B cell (primary cell): Measurements from ENCODE around the gene SIRPB1. TPM values are rescaled to one million over a fixed set of nuclear protein-coding genes. Genes with fewer than 3 reads are reported as not detected.

Experiments
- ATAC-seq: fragments of 200-7000 bp; cut with Tn5 transposase; one replicate; pipeline ENCODE4 v1.10.0; 2021; ENCODE audit warnings: low read depth, mild to moderate bottlenecking, moderate number of reproducible peaks, moderate library complexity
- CTCF ChIA-PET: fragments of 350-600 bp; sonication (Branson Sonifier 250); formaldehyde crosslinking; loops from one replicate; lab custom pipeline; 2021; ENCODE audit warnings: antibody characterized with exemption, inconsistent platforms; lab: Charles Lee
- POLR2A ChIA-PET: fragments of 350-600 bp; sonication (Branson Sonifier 250); formaldehyde crosslinking; loops from one replicate; lab custom pipeline; 2021; ENCODE audit warnings: antibody characterized with exemption; lab: Charles Lee
- DNase-seq: peaks from one replicate; pipeline ENCODE4 v3.0.0; 2013
- H2AFZ ChIP-seq: 2 replicates; pipeline ENCODE4 v1.6.1; 2012; ENCODE audit warnings: mild to moderate bottlenecking, low read depth, low read length; ENCODE audit not compliant: insufficient read depth, poor library complexity, severe bottlenecking
- H3K27ac ChIP-seq, 2 donors: 1 replicate in 1 of 2; 2 replicates in 1 of 2; pipeline ENCODE4 v1.5.1; 2012 to 2013; ENCODE audit warnings: low read length in 2 of 2, mild to moderate bottlenecking in 2 of 2, moderate library complexity in 1 of 2
- H3K27me3 ChIP-seq, 4 experiments: fragments of 200-600 bp in 1 of 4; sonication (generic) in 1 of 4; replicated peaks in 1 of 4; 1 replicate in 2 of 4; 2 replicates in 2 of 4; pipeline versions ENCODE4 v1.6.1 to v1.7.0; 2013 to 2016; ENCODE audit warnings: low read length in 3 of 4, mild to moderate bottlenecking in 2 of 4, mixed read lengths in 1 of 4, moderate library complexity in 1 of 4; ENCODE audit not compliant: insufficient read depth in 4 of 4, control insufficient read depth in 3 of 4; ENCODE audit errors: control extremely low read depth in 1 of 4
- H3K36me3 ChIP-seq, 2 experiments: replicated peaks in 1 of 2; 1 replicate in 1 of 2; 2 replicates in 1 of 2; pipeline versions ENCODE4 v1.6.1 to v1.7.1; 2013; ENCODE audit warnings: low read length in 1 of 2; ENCODE audit not compliant: insufficient read depth in 2 of 2, control insufficient read depth in 1 of 2; ENCODE audit errors: control extremely low read depth in 1 of 2, extremely low read depth in 1 of 2
- H3K4me1 ChIP-seq, 2 donors: fragments of 200-600 bp in 1 of 2; sonication (generic) in 1 of 2; 1 replicate in 1 of 2; 2 replicates in 1 of 2; pipeline versions ENCODE4 v1.5.1 to v1.6.1; 2013 to 2017; ENCODE audit warnings: low read length in 2 of 2; ENCODE audit not compliant: control insufficient read depth in 2 of 2, insufficient read depth in 2 of 2
- H3K4me2 ChIP-seq: replicated peaks from 2 replicates; pipeline ENCODE3; 2012; ENCODE audit warnings: mild to moderate bottlenecking, low read depth, low read length; ENCODE audit not compliant: poor library complexity, severe bottlenecking
- H3K4me3 ChIP-seq, 5 experiments: fragments of 200-600 bp in 1 of 5; sonication (generic) in 1 of 5; 1 replicate in 3 of 5; 2 replicates in 2 of 5; pipeline versions ENCODE4 v1.5.1 to v1.7.0; 2011 to 2016; ENCODE audit warnings: low read length in 4 of 5, mild to moderate bottlenecking in 4 of 5, low read depth in 2 of 5, control low read depth in 1 of 5, moderate library complexity in 1 of 5; ENCODE audit not compliant: insufficient read depth in 1 of 5; ENCODE audit errors: control extremely low read depth in 1 of 5, extremely low read depth in 1 of 5
- H3K79me2 ChIP-seq: fragments of 200-600 bp; sonication (generic); one replicate; pipeline ENCODE4 v1.6.0; 2016; ENCODE audit warnings: low read length; ENCODE audit not compliant: control insufficient read depth, insufficient read depth
- H3K9ac ChIP-seq: fragments of 200-600 bp; sonication (generic); 2 replicates; pipeline ENCODE4 v1.6.1; 2017; ENCODE audit warnings: mild to moderate bottlenecking, low read length, moderate library complexity
- H3K9me3 ChIP-seq, 3 donors: one replicate each; pipeline versions ENCODE4 v1.6.1 to v1.7.1; 2013; ENCODE audit warnings: low read length in 2 of 3; ENCODE audit not compliant: control insufficient read depth in 2 of 3, insufficient read depth in 1 of 3; ENCODE audit errors: control extremely low read depth in 1 of 3
- H4K20me1 ChIP-seq: 2 replicates; pipeline ENCODE4 v1.6.0; 2012; ENCODE audit warnings: mild to moderate bottlenecking, low read length; ENCODE audit not compliant: insufficient read depth, control insufficient read depth, poor library complexity, severe bottlenecking
- H3K27ac Mint-ChIP-seq: one replicate; pipeline ENCODE4 v1.8.0; 2021; ENCODE audit warnings: mixed read lengths
- H3K27me3 Mint-ChIP-seq: one replicate; pipeline ENCODE4 v1.8.0; 2021; ENCODE audit warnings: mixed read lengths
- H3K4me1 Mint-ChIP-seq: one replicate; pipeline ENCODE4 v1.8.0; 2021; ENCODE audit warnings: mixed read lengths
- H3K4me3 Mint-ChIP-seq: one replicate; pipeline ENCODE4 v1.8.0; 2021; ENCODE audit warnings: mixed read lengths
- H3K9me3 Mint-ChIP-seq: one replicate; pipeline ENCODE4 v1.8.0; 2022; ENCODE audit warnings: mixed read lengths; ENCODE audit not compliant: insufficient read depth
- EZH2 ChIP-seq: IDR thresholded peaks from 2 replicates; pipeline ENCODE4 v1.6.1; 2012; ENCODE audit warnings: borderline replicate concordance, low read depth, mild to moderate bottlenecking, moderate library complexity, low read length; ENCODE audit not compliant: insufficient read depth, poor library complexity, severe bottlenecking
- WGBS: methylation state at CpG from one replicate; pipeline ENCODE4 v1.1.5; 2013; ENCODE audit warnings: missing lambda C conversion rate; ENCODE audit not compliant: insufficient coverage; 5-methylcytosine and 5-hydroxymethylcytosine counted together
- intact Hi-C: fragments of 100-400 bp; cut with micrococcal nuclease; formaldehyde crosslinking; loops from one replicate; pipeline ENCODE4 v1.10.0; 2022
- polyA plus RNA-seq: library from polyadenylated mRNA; depleted of rRNA; stranded (reverse); fragments of >200 nt; gene quantifications from 2 replicates; pipeline ENCODE4 v1.2.3, GENCODE V29; 2012
- total RNA-seq, 2 donors: library from RNA; stranded (reverse); fragments of 120-200 nt in 1 of 2; gene quantifications; 1 replicate in 1 of 2; 2 replicates in 1 of 2; pipeline versions ENCODE4 v1.2.3 to v1.2.4, GENCODE V29; 2013 to 2022
- TF ChIP-seq, protein P1 (sequence below): fragments of 200-600 bp; IDR thresholded peaks from one replicate; pipeline ENCODE4 v1.8.0; 2022; ENCODE audit warnings: antibody characterized with exemption, mild to moderate bottlenecking

The SIRPB1 gene
- total and polyA plus RNA-seq, 2 donors (not counting 1 experiment from before 2014, with no cell fraction given) = 1.3 to 1.7 TPM

DNA sequence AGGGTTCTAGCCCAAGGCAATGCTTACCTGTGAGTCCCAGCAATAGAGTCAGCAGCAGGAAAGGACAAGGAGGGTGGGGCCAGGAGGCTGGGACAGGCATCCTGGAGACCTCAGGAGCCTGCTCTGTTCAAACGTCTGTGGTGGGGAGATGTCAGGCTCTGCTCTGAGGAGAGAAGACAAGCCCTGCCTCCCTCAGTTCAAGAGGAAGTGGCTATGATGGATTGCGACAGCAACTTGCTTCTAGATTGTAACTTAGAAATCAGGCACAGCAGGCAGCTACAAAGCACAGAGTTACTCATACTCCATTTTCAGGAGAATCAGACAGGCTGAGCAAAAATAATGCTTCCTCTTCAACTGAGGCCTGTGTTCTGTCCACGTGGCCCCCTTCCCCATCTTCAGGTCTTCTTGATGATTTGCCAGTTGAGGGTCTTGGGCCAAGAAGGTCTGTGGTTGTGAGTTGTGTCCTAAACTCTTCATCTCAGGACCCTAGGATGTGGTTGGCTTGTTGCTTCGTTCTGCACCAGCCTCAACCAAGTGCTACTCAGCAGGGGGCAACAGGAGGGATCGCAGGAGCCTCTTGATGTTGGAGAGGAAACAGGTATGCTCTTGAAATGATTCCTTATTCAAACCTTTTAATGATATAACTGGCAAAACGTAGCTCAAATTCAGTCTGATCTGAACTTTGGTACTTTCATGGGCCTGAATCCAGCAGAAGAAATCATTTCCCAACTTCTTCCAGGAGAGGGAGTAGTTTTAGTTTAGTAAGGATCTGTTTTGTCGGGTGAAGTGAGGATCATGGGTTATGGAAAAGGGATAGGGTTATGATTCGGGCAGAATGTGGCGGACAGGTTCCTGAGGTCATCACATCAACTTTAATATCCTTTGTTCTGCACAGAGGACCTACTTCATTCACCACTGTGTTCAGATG, 31.0 kb downstream of the SIRPB1 start:
- no peaks in the 10 kb centered on the region for H3K36me3 ChIP-seq
- no peak overlapping the region for H3K9ac ChIP-seq
- H3K27ac ChIP-seq = no peak overlapping the region
- Mint-ChIP-seq H3K27ac (no peak overlapping the region), H3K4me3 (no peak overlapping the region), H3K4me1 (peaks cover 3% of the 10 kb centered on the region), H3K27me3 (no peaks in the 10 kb centered on the region), H3K9me3 (no peaks in the 10 kb centered on the region)
- H3K4me1 ChIP-seq = peaks cover 0 to 15% of the 10 kb centered on the region in 2 donors
- intact Hi-C loops = no loop called here
- POLR2A ChIA-PET = no interaction called here
- H2AFZ ChIP-seq = no peak overlapping the region
- no peak overlapping the region for H3K4me2 ChIP-seq
- CTCF ChIA-PET = no interaction called here
- DNase-seq = no peak
- H3K4me3 ChIP-seq = no peak overlapping the region
- no peaks in the 10 kb centered on the region for H3K9me3 ChIP-seq
- H3K27me3 ChIP-seq = no peaks in the 10 kb centered on the region
- H3K79me2 ChIP-seq = no peaks in the 10 kb centered on the region
- no peak for ATAC-seq
- no peaks in the 10 kb centered on the region for H4K20me1 ChIP-seq
- no CpG with 5 or more reads among the region's 9 CpGs for WGBS
- TF ChIP-seq, protein P1, sequence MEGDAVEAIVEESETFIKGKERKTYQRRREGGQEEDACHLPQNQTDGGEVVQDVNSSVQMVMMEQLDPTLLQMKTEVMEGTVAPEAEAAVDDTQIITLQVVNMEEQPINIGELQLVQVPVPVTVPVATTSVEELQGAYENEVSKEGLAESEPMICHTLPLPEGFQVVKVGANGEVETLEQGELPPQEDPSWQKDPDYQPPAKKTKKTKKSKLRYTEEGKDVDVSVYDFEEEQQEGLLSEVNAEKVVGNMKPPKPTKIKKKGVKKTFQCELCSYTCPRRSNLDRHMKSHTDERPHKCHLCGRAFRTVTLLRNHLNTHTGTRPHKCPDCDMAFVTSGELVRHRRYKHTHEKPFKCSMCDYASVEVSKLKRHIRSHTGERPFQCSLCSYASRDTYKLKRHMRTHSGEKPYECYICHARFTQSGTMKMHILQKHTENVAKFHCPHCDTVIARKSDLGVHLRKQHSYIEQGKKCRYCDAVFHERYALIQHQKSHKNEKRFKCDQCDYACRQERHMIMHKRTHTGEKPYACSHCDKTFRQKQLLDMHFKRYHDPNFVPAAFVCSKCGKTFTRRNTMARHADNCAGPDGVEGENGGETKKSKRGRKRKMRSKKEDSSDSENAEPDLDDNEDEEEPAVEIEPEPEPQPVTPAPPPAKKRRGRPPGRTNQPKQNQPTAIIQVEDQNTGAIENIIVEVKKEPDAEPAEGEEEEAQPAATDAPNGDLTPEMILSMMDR = no peak
- TF ChIP-seq EZH2 = no peak
